SU-DHL-6 (cell line): ENCODE measurements around the gene RAB3IP.

Experiments used
- H2AFZ ChIP-seq: fragments of 200-600 bp; sonication (generic); 2 replicates; pipeline ENCODE4 v1.6.1; 2014; ENCODE audit warnings: low read depth, mild to moderate bottlenecking, moderate library complexity, mixed read lengths, antibody characterized with exemption, low read length; ENCODE audit not compliant: severe bottlenecking
- H3F3A ChIP-seq: fragments of 200-600 bp; shearing (Covaris generic); 2 replicates; pipeline ENCODE4 v1.6.0; 2016; ENCODE audit warnings: antibody characterized with exemption, mild to moderate bottlenecking; ENCODE audit not compliant: insufficient read depth
- H3K27ac ChIP-seq: fragments of 200-600 bp; sonication (generic); 2 replicates; pipeline ENCODE4 v1.5.1; 2016; ENCODE audit warnings: low read depth, mild to moderate bottlenecking, low read length, moderate library complexity, mixed read lengths
- H3K27me3 ChIP-seq: fragments of 200-600 bp; sonication (generic), shearing (Covaris generic); 2 replicates; pipeline ENCODE4 v1.6.0; 2014; ENCODE audit warnings: mild to moderate bottlenecking, low read length
- H3K36me3 ChIP-seq: fragments of 200-600 bp; sonication (generic); 2 replicates; pipeline ENCODE4 v1.6.1; 2014; ENCODE audit warnings: mild to moderate bottlenecking, low read length, mixed read lengths
- H3K4me2 ChIP-seq: fragments of 300-600, 200-600 bp; shearing (Covaris generic), sonication (generic); 2 replicates; pipeline ENCODE4 v1.6.0; 2014; ENCODE audit warnings: low read length, low read depth, mild to moderate bottlenecking; ENCODE audit not compliant: poor library complexity, severe bottlenecking
- H3K4me3 ChIP-seq: fragments of 200-600 bp; sonication (generic); 2 replicates; pipeline ENCODE4 v1.5.1; 2014; ENCODE audit warnings: antibody characterized with exemption, low read length, mild to moderate bottlenecking, mixed read lengths; ENCODE audit not compliant: insufficient read depth, poor library complexity, severe bottlenecking
- H3K79me2 ChIP-seq: fragments of 200-600 bp; sonication (generic); 2 replicates; pipeline ENCODE4 v1.6.1; 2014; ENCODE audit warnings: mild to moderate bottlenecking, low read length, moderate library complexity; ENCODE audit not compliant: insufficient read depth
- H3K9ac ChIP-seq: fragments of 200-600 bp; sonication (generic); 2 replicates; pipeline ENCODE4 v1.7.0; 2014; ENCODE audit warnings: mild to moderate bottlenecking, low read length
- H3K9me2 ChIP-seq: fragments of 200-600 bp; sonication (generic); replicated peaks from 2 replicates; pipeline ENCODE4 v1.6.1; 2014; ENCODE audit warnings: low read length; ENCODE audit not compliant: insufficient read depth
- H3K9me3 ChIP-seq: fragments of 200-600 bp; sonication (generic); 2 replicates; pipeline ENCODE4 v1.6.1; 2014; ENCODE audit warnings: low read length, mixed read lengths; ENCODE audit not compliant: insufficient read depth
- H4K20me1 ChIP-seq: fragments of 200-600 bp; sonication (generic); 2 replicates; pipeline ENCODE4 v1.6.1; 2014; ENCODE audit warnings: low read depth, mild to moderate bottlenecking, antibody characterized with exemption, low read length, moderate library complexity, mixed read lengths
- EZH2phosphoT487 ChIP-seq: fragments of 200-600 bp; sonication (generic), shearing (Covaris generic); conservative IDR thresholded peaks from 2 replicates; pipeline ENCODE4 v1.6.1; 2018; ENCODE audit warnings: mild to moderate bottlenecking, antibody characterized with exemption, low read length, moderate library complexity, mixed read lengths
- TF ChIP-seq, protein P1 (sequence below): fragments of 200-600 bp; sonication (generic); IDR thresholded peaks from one replicate; pipeline ENCODE4 v1.5.1; 2017; ENCODE audit warnings: antibody characterized with exemption, mild to moderate bottlenecking, low read length, moderate library complexity; ENCODE audit not compliant: insufficient read depth, poor library complexity, severe bottlenecking

Gene RAB3IP

GRCh38 chr12:69834147-69834546, 95.5 kb downstream of the RAB3IP start:
- TF ChIP-seq EZH2phosphoT487: no peak
- TF ChIP-seq, protein P1, sequence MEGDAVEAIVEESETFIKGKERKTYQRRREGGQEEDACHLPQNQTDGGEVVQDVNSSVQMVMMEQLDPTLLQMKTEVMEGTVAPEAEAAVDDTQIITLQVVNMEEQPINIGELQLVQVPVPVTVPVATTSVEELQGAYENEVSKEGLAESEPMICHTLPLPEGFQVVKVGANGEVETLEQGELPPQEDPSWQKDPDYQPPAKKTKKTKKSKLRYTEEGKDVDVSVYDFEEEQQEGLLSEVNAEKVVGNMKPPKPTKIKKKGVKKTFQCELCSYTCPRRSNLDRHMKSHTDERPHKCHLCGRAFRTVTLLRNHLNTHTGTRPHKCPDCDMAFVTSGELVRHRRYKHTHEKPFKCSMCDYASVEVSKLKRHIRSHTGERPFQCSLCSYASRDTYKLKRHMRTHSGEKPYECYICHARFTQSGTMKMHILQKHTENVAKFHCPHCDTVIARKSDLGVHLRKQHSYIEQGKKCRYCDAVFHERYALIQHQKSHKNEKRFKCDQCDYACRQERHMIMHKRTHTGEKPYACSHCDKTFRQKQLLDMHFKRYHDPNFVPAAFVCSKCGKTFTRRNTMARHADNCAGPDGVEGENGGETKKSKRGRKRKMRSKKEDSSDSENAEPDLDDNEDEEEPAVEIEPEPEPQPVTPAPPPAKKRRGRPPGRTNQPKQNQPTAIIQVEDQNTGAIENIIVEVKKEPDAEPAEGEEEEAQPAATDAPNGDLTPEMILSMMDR: no peak
- H3K27me3 ChIP-seq: no peaks in the 10 kb centered on the region
- no peaks in the 10 kb centered on the region for H3K9me3 ChIP-seq
- H3K9me2 ChIP-seq: no peaks in the 10 kb centered on the region
- H2AFZ ChIP-seq: no peak overlapping the region
- H3F3A ChIP-seq: no peaks in the 10 kb centered on the region
- no peak overlapping the region for H3K9ac ChIP-seq
- H4K20me1 ChIP-seq: no peaks in the 10 kb centered on the region
- no peak overlapping the region for H3K27ac ChIP-seq
- H3K79me2 ChIP-seq: no peaks in the 10 kb centered on the region
- H3K4me2 ChIP-seq: no peak overlapping the region
- H3K4me3 ChIP-seq: no peak overlapping the region
- H3K36me3 ChIP-seq: no peaks in the 10 kb centered on the region

GRCh38 chr12:69834576-69834975, 95.9 kb downstream of the RAB3IP start:
- Histone ChIP-seq H3F3A (no peaks in the 10 kb centered on the region), H3K79me2 (no peaks in the 10 kb centered on the region), H3K9me3 (no peaks in the 10 kb centered on the region), H3K9ac (no peak overlapping the region), H4K20me1 (no peaks in the 10 kb centered on the region), H3K27me3 (no peaks in the 10 kb centered on the region), H3K4me2 (no peak overlapping the region), H2AFZ (no peak overlapping the region), H3K36me3 (no peaks in the 10 kb centered on the region), H3K9me2 (no peaks in the 10 kb centered on the region), H3K4me3 (no peak overlapping the region), H3K27ac (no peak overlapping the region)
- no peak for TF ChIP-seq EZH2phosphoT487
- TF ChIP-seq, protein P1: no peak

DNA sequence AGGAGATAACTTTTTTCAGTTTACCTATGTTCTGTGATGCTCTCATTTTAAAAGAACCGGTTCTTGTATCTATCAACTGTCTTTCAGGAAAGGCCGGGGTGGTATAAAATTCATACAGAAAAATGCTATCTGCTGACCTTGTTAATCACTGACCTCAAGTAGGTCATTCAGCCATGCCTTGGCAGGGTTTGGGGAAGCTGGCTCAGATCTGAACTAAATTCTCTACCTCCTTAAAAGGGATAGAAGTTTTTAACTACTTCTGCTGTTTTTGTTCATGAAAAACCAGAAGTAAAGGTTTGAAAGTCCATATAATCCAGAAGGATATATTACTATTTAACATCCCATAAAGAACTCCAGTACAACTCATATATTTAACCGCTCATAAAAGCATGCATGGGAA, 96.4 kb downstream of the RAB3IP start:
- Histone ChIP-seq H4K20me1 (no peaks in the 10 kb centered on the region), H3K36me3 (no peaks in the 10 kb centered on the region), H3K9me3 (no peaks in the 10 kb centered on the region), H3K9ac (no peak overlapping the region), H2AFZ (no peak overlapping the region), H3K4me2 (no peak overlapping the region), H3K27ac (no peak overlapping the region), H3K79me2 (no peaks in the 10 kb centered on the region), H3K4me3 (no peak overlapping the region), H3F3A (no peaks in the 10 kb centered on the region), H3K9me2 (no peaks in the 10 kb centered on the region), H3K27me3 (no peaks in the 10 kb centered on the region)
- no peak for TF ChIP-seq EZH2phosphoT487
- TF ChIP-seq, protein P1: no peak

- Histone ChIP-seq H3K9me3 (no peaks in the 10 kb centered on the region), H3K79me2 (no peaks in the 10 kb centered on the region), H3K27me3 (no peaks in the 10 kb centered on the region), H4K20me1 (no peaks in the 10 kb centered on the region), H3F3A (no peaks in the 10 kb centered on the region), H3K4me2 (no peak overlapping the region), H3K9ac (no peak overlapping the region), H3K36me3 (no peaks in the 10 kb centered on the region), H2AFZ (no peak overlapping the region), H3K4me3 (no peak overlapping the region), H3K9me2 (no peaks in the 10 kb centered on the region), H3K27ac (no peak overlapping the region)
- no peak for TF ChIP-seq EZH2phosphoT487
- TF ChIP-seq, protein P1: no peak
Observed at GRCh38 chr12:69836015-69836414, 97.4 kb downstream of the RAB3IP start.
